HEK293T (cell line): ENCODE measurements around the gene SEZ6L.

Experiments used
- CTCF ChIA-PET: fragments of 350-600 bp; formaldehyde crosslinking; extraction: SDS; loops from one replicate; lab custom pipeline; 2021; ENCODE audit warnings: antibody characterized with exemption, inconsistent platforms; lab: Yijun Ruan, JAX
- POLR2A ChIA-PET: fragments of 350-600 bp; formaldehyde crosslinking; extraction: SDS; loops from one replicate; lab custom pipeline; 2020; ENCODE audit warnings: antibody characterized with exemption, inconsistent platforms; lab: Yijun Ruan, JAX
- DNase-seq: peaks from one replicate; pipeline ENCODE4 v3.0.0; 2012; ENCODE audit warnings: mixed read lengths; ENCODE audit errors: extremely low spot score
- ARNT ChIP-seq: fragments of 450-650 bp; IDR thresholded peaks from 2 replicates; pipeline ENCODE4 v1.6.1; 2017; ENCODE audit warnings: mild to moderate bottlenecking
- BHLHE40 ChIP-seq: fragments of 450-650 bp; IDR thresholded peaks from 2 replicates; pipeline ENCODE4 v1.6.1; 2016; ENCODE audit warnings: mild to moderate bottlenecking, moderate library complexity, borderline replicate concordance
- CTBP1 ChIP-seq: fragments of 450-650 bp; IDR thresholded peaks from 2 replicates; pipeline ENCODE4 v1.6.1; 2016; ENCODE audit warnings: borderline replicate concordance
- ELF4 ChIP-seq: fragments of 450-650 bp; IDR thresholded peaks from 2 replicates; pipeline ENCODE4 v1.6.1; 2017; ENCODE audit warnings: antibody characterized with exemption
- FOXA1 ChIP-seq: fragments of 450-650 bp; IDR thresholded peaks from 2 replicates; pipeline ENCODE4 v1.6.1; 2016; ENCODE audit warnings: mild to moderate bottlenecking
- FOXK2 ChIP-seq: fragments of 450-650 bp; IDR thresholded peaks from 2 replicates; pipeline ENCODE4 v1.6.1; 2016; ENCODE audit warnings: mild to moderate bottlenecking
- FOXM1 ChIP-seq: fragments of 450-650 bp; IDR thresholded peaks from 2 replicates; pipeline ENCODE4 v1.6.1; 2017; ENCODE audit warnings: mild to moderate bottlenecking, borderline replicate concordance
- HDGF ChIP-seq: fragments of 450-650 bp; IDR thresholded peaks from 2 replicates; pipeline ENCODE4 v1.6.1; 2017; ENCODE audit warnings: antibody characterized with exemption, borderline replicate concordance
- L3MBTL2 ChIP-seq: fragments of 450-650 bp; conservative IDR thresholded peaks from 2 replicates; pipeline ENCODE4 v1.6.1; 2016; ENCODE audit warnings: mild to moderate bottlenecking
- LEF1 ChIP-seq: fragments of 450-650 bp; IDR thresholded peaks from 2 replicates; pipeline ENCODE4 v1.6.1; 2017; ENCODE audit warnings: mild to moderate bottlenecking, borderline replicate concordance
- NFRKB ChIP-seq: fragments of 450-650 bp; IDR thresholded peaks from 2 replicates; pipeline ENCODE4 v1.6.1; 2016; ENCODE audit warnings: mild to moderate bottlenecking, moderate library complexity
- PKNOX1 ChIP-seq: fragments of 450-650 bp; IDR thresholded peaks from 2 replicates; pipeline ENCODE4 v1.6.1; 2016
- SP1 ChIP-seq: fragments of 450-650 bp; IDR thresholded peaks from 2 replicates; pipeline ENCODE4 v1.6.1; 2017
- SUZ12 ChIP-seq: fragments of 450-650 bp; IDR thresholded peaks from 2 replicates; pipeline ENCODE4 v1.6.1; 2016; ENCODE audit warnings: mild to moderate bottlenecking
- TARDBP ChIP-seq: fragments of 450-650 bp; IDR thresholded peaks from 2 replicates; pipeline ENCODE4 v1.6.1; 2016
- ZNF384 ChIP-seq: fragments of 450-650 bp; IDR thresholded peaks from 2 replicates; pipeline ENCODE4 v1.6.1; 2016

SEZ6L gene

DNA sequence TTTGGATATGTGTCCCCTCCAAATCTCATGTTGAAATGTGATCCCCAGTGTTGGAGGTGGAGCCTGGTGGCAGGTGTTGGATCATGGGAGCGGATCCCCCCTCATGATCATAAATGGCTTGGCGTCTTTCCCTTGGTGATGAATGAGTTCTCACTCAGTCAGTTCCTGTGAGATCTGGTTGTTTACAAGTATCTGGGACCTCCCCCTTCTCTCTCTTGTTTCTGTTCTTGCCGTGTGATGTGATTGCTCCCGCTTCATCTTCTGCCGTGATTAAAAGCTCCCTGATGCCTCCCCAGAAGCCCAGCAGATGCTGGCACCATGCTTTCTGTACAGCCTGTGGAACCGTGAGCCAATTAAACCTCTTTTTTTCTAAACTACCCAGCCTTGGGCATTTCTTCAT, 102.2 kb downstream of the SEZ6L start:
- ChIA-PET CTCF (no interaction called here), POLR2A (no interaction called here)
- no peak for DNase-seq
- TF ChIP-seq PKNOX1 (no peak), FOXM1 (no peak), TARDBP (no peak)

DNA sequence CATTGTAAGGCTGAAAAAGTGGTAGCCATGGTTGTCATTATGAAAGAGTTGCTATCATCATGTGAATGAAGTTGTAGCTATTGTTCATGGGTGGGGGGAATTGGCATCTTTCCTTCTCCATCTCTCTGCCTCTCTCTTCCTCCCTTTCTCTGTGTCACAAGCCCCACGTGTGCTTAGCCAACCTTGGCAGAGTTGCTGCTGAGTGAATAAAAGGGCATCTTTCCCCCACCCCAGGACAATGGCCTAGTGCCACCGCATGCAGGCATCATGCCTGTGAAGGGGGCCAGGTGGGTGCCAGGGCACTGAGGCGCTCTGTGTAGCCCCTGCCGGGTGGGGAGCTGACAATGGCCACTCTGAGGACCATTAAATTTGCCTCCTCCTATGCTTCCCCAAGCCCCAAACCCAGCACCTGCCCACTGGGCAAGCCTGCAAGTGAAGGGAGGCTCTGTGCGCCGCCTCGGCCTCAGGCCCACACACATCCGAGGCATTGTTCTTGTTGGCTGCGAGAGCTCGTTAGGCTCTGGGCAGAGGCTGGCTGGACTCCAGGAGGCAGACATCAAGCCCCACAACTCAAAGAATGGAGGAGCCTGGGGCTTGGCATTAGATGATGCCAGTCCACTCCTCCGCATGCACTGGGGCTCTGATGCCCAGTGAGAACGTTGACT, 103.9 kb downstream of the SEZ6L start:
- CTCF ChIA-PET = no interaction called here
- TF ChIP-seq PKNOX1 (no peak), CTBP1 (no peak), ZNF384 (no peak), FOXK2 (no peak), FOXM1 (no peak), TARDBP (no peak), ELF4 (no peak), BHLHE40 (no peak), SUZ12 (no peak), SP1 (no peak), L3MBTL2 (no peak), ARNT (no peak)
- POLR2A ChIA-PET = no interaction called here
- DNase-seq = no peak

GRCh38 chr22:26276529-26277160, 107.4 kb downstream of the SEZ6L start:
- ChIA-PET POLR2A (no interaction called here), CTCF (no interaction called here)
- no peak for DNase-seq
- TF ChIP-seq BHLHE40 (no peak), L3MBTL2 (no peak), ZNF384 (no peak), ARNT (no peak), FOXM1 (no peak), HDGF (no peak), SP1 (no peak), PKNOX1 (no peak), CTBP1 (no peak), FOXK2 (no peak)

DNA sequence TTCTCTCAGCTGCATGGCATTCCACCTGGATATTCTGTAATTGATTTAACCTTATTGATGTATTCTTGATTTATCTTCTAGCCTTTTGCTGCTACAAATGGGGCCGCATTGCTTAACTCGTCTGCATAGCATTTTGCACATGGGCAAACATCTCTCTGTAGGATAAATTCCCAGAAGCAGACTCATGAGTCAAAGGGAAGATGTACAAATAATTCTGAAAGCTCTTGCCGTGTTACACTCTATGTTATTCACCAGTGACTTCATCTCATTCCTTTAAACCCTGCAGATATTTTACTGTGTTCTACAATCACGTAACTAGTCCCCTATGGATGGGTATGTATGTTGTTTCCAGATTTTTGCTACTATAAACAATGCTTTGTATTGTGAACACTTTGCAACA, 112.7 kb downstream of the SEZ6L start:
- no peak for DNase-seq
- CTCF ChIA-PET = no interaction called here
- TF ChIP-seq TARDBP (no peak), NFRKB (no peak), FOXK2 (no peak), HDGF (no peak), CTBP1 (no peak), FOXA1 (no peak), BHLHE40 (no peak), ELF4 (no peak), PKNOX1 (no peak), ARNT (no peak), L3MBTL2 (no peak)
- POLR2A ChIA-PET = no interaction called here

DNA sequence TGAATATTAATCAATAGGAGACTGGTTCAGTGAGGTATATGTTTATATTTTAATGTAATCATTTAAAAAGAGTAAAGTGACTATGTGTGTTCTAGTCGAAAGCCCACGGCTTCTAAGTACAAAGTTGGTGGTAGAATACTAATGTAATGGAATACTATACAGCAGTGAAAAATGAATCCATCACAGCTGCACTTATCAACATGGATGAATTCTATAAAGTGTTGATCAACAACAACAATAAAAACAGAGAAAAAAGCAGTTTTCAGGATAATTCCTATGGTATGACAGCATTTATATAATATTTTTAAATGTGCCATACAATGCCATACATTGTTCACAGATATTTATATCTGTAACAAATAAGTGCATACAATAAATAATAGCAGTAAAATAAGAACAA, 114.1 kb downstream of the SEZ6L start:
- ChIA-PET POLR2A (no interaction called here), CTCF (no interaction called here)
- DNase-seq = no peak
- TF ChIP-seq HDGF = no peak
- TF ChIP-seq NFRKB = no peak
- no peak for TF ChIP-seq FOXK2
- no peak for TF ChIP-seq LEF1
- TF ChIP-seq FOXA1 = no peak
- no peak for TF ChIP-seq CTBP1
- TF ChIP-seq BHLHE40 = no peak
- no peak for TF ChIP-seq ARNT
- no peak for TF ChIP-seq ELF4
- TF ChIP-seq PKNOX1 = no peak
- no peak for TF ChIP-seq TARDBP
- no peak for TF ChIP-seq L3MBTL2
- no peak for TF ChIP-seq SP1
- TF ChIP-seq SUZ12 = no peak
- TF ChIP-seq ZNF384 = no peak
- no peak for TF ChIP-seq FOXM1
